D721Med (cell line): Measurements from ENCODE around the gene SLC22A24.
"Not testable (repeated sequence)": the region's sequence is repeated elsewhere in the genome, so short reads cannot be mapped to it uniquely, and the experiment has no call there.

Experiments used
- DNase-seq: peaks from one replicate; pipeline ENCODE4 v3.0.0; 2011; ENCODE audit warnings: low spot score; ENCODE audit not compliant: insufficient read length
- FAIRE-seq: peaks from 2 replicates; lab custom pipeline; 2011; peaks lifted over from hg19 to GRCh38; lab: Jason Lieb, UNC
- TF ChIP-seq, protein P1 (sequence below): IDR thresholded peaks from 2 replicates; pipeline ENCODE4 v1.5.1; 2012; ENCODE audit warnings: mild to moderate bottlenecking, control low read depth; ENCODE audit not compliant: insufficient read depth; ENCODE audit errors: missing control alignments

Gene SLC22A24

DNA sequence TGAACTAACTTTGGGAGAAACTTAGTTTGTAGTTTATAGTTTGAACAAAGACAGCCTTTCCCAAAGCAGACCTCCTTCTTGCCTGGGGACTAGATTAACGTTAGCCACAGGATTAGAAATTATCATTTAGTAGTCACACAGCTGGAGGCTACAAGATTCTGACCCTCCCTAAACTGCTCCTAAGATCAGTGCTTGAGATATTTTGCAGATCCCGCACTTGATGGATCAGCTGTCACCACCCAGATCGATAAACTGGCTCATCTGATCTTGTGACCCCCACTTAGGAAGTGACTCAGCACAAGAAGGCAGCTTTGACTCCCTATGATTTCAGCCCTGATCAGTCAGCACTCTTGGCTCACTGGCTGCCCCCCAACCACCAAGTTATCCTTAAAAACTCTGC lies 1.6 kb downstream of the SLC22A24 start:
- TF ChIP-seq, protein P1, sequence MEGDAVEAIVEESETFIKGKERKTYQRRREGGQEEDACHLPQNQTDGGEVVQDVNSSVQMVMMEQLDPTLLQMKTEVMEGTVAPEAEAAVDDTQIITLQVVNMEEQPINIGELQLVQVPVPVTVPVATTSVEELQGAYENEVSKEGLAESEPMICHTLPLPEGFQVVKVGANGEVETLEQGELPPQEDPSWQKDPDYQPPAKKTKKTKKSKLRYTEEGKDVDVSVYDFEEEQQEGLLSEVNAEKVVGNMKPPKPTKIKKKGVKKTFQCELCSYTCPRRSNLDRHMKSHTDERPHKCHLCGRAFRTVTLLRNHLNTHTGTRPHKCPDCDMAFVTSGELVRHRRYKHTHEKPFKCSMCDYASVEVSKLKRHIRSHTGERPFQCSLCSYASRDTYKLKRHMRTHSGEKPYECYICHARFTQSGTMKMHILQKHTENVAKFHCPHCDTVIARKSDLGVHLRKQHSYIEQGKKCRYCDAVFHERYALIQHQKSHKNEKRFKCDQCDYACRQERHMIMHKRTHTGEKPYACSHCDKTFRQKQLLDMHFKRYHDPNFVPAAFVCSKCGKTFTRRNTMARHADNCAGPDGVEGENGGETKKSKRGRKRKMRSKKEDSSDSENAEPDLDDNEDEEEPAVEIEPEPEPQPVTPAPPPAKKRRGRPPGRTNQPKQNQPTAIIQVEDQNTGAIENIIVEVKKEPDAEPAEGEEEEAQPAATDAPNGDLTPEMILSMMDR: no peak
- no peak for FAIRE-seq
- DNase-seq: no peak

DNA sequence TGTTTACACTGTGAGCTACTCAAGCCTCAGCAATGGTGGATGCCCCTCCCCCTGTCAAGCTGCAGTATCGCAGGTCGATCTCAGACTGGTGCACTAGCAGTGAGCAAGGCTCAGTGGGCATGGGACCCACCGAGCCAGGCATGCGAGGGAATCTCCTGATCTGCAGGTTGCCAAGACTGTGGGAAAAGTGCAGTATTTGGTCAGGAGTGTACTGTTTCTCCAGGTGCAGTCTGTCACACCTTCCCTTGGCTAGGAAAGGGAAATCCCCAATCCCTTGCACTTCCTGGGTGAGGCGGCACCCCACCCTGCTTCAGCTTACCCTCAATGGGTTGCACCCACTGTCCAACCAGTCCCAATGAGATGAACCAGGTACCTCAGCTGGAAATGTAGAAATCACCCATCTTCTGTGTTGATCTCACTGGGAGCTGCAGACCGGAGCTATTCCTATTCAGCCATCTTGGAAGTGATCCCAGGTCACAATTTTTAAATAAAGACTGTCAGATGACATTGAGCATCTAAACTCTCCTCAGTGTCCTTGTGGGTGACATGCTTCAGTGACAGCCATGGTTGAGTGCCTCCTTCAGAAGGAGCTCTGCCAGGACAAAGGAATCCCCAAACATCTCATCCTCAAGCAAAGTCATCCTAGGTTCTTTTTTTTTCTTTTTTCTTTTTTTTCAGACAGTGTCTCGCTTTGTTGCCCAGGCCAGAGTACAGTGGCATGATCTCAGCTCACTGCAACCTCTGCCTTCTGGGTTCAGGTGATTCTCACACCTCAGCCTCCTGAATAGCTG lies 10.8 kb downstream of the SLC22A24 start:
- no peak for FAIRE-seq
- DNase-seq: no peak
- TF ChIP-seq, protein P1: no peak

DNA sequence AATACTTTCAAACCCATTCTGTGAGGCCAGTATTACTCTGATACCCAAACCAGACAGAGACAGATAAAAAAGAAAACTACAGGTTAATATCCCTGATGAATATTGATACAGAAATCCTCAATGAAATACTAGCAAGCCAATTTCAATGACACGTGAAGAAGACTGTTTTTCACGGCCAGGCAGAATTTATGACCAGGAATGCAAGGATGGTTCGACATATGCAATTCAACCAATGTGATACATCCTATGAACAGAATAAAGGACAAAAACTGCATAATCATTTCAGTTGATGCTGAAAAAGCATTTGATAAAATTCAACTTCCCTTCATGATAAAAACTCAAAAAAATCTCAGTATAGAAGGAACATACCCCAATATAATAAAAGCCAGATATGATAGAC lies 44.5 kb downstream of the SLC22A24 start:
- FAIRE-seq (no peak), DNase-seq (no peak)
- TF ChIP-seq, protein P1: no peak

DNA sequence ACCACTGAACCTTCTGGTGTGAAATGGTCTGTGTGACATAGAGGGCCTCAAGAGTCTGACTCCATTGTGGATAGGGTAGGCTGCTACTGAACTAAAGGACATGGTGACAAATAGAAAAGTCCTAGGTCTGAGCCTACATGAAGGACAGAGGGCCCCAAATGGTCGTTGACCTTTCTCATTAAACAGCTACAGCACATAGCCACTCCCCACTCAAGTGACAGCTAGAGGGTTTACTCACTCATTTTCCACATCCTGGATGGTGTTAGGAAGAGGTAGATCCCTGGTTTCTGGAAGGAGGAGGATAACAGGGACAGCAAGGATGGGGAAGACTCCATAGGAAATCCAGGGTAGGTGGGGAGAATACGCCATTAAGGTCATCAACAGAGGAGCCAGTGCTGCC lies 63.3 kb downstream of the SLC22A24 start:
- DNase-seq: no peak
- no peak for FAIRE-seq

DNA sequence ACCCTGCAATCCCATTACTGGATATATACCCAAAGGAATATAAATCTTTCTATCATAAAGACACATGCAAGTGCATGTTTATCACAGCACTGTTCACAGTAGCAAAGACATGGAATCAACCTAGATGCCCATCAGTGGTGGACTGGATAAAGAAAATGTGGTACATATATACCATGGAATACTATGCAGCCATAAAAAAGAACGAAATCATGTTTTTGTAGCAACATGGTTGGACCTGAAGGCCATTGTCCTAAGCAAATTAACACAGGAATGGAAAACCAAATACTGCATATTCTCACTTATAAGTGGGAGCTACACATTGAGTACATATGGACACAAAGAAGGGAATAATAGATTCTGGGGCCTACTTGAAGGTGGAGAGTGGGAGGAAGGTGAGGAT lies 97.8 kb downstream of the SLC22A24 start:
- DNase-seq, FAIRE-seq: not testable (repeated sequence)

More for the DNA sequence above, 63.3 kb downstream of the SLC22A24 start:
- TF ChIP-seq, protein P1: no peak

DNA sequence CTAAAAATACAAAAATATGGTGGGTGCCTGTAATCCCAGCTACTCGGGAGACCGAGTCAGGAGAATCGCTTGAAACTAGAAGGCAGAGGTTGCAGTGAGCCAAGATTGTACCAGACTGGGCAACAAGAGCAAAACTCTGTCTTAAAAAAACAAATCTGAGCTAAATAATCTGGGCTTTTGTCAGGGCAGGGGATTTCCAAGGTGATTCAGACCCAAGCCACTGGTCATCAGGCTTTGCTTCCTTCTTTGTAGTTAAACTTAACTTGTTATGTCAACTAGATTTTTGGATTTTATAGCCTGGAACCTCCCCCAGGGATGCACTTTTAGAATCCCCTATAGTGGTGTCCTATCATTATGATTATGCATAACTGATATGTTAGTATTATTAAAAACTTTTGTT lies 101.4 kb downstream of the SLC22A24 start:
- TF ChIP-seq, protein P1: no peak

DNA sequence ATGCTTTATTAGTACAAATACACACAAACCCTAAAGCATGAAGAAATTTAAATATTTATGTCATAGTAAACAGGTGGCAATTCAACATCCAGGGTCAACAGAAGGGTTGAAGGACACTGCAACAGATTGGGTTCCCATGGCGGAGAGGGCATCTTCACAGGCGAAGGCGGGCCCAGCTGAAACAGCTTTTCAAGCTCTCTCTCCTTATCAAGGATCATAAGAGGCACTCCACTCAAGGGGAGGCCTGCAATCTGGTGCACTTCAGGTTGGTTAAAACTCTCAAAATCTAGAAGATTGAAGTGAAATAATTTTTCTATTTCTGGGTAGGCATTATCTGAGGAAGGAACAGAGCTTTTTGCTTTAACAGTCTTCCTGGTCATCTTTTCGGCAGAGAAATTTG lies 111.6 kb downstream of the SLC22A24 start:
- TF ChIP-seq, protein P1: no peak
- FAIRE-seq (no peak), DNase-seq (no peak)

More for the DNA sequence above, 101.4 kb downstream of the SLC22A24 start:
- no peak for DNase-seq
- no peak for FAIRE-seq
